Hepatocyte (in vitro differentiated cells): ENCODE data around the gene ERVMER34-1. TPM values are rescaled to one million over a fixed set of nuclear protein-coding genes. Genes with fewer than 3 reads are reported as not detected.

Experiments
- DNase-seq: peaks from one replicate; pipeline ENCODE4 v3.0.0-alpha.2; 2016; ENCODE audit warnings: low spot score
- H2AFZ ChIP-seq: fragments of 200-600 bp; sonication (generic); 2 replicates; pipeline ENCODE4 v1.6.0; 2016; ENCODE audit warnings: antibody characterized with exemption, mild to moderate bottlenecking
- H3K27ac ChIP-seq: fragments of 200-600 bp; sonication (generic); 2 replicates; pipeline ENCODE4 v1.5.1; 2016; ENCODE audit warnings: mild to moderate bottlenecking
- H3K27me3 ChIP-seq: fragments of 200-600 bp; sonication (generic); 2 replicates; pipeline ENCODE4 v1.6.1; 2016
- H3K36me3 ChIP-seq: fragments of 200-600 bp; sonication (generic); replicated peaks from 2 replicates; pipeline ENCODE4 v1.5.1; 2016; ENCODE audit warnings: low read depth; ENCODE audit not compliant: insufficient read depth
- H3K4me1 ChIP-seq: fragments of 200-600 bp; sonication (generic); 2 replicates; pipeline ENCODE4 v1.5.1; 2016; ENCODE audit warnings: mild to moderate bottlenecking, moderate library complexity; ENCODE audit not compliant: insufficient read depth
- H3K4me2 ChIP-seq: fragments of 200-600 bp; sonication (generic); 2 replicates; pipeline ENCODE4 v1.6.0; 2016
- H3K4me3 ChIP-seq: fragments of 200-600 bp; sonication (generic); 2 replicates; pipeline ENCODE4 v1.5.1; 2016; ENCODE audit warnings: mild to moderate bottlenecking
- H3K79me2 ChIP-seq: fragments of 200-600 bp; sonication (generic); 2 replicates; pipeline ENCODE4 v1.6.0; 2017; ENCODE audit warnings: mild to moderate bottlenecking
- H3K9me2 ChIP-seq: fragments of 200-600 bp; sonication (generic); replicated peaks from 2 replicates; pipeline ENCODE4 v1.6.0; 2017; ENCODE audit warnings: mild to moderate bottlenecking; ENCODE audit not compliant: insufficient read depth
- H3K9me3 ChIP-seq: fragments of 200-600 bp; sonication (generic); 2 replicates; pipeline ENCODE4 v1.5.1; 2016; ENCODE audit warnings: low read depth, mild to moderate bottlenecking
- H4K20me1 ChIP-seq: fragments of 200-600 bp; sonication (generic); 2 replicates; pipeline ENCODE4 v1.6.0; 2016; ENCODE audit warnings: mild to moderate bottlenecking; ENCODE audit not compliant: insufficient read depth, poor library complexity, severe bottlenecking
- EZH2 ChIP-seq: fragments of 200-600 bp; sonication (generic); IDR thresholded peaks from 2 replicates; pipeline ENCODE4 v1.6.1; 2016; ENCODE audit warnings: antibody characterized with exemption, mild to moderate bottlenecking, borderline replicate concordance
- EZH2phosphoT487 ChIP-seq: fragments of 200-600 bp; sonication (generic); IDR thresholded peaks from one replicate; pipeline ENCODE4 v1.6.1; 2018; ENCODE audit warnings: antibody characterized with exemption, mild to moderate bottlenecking, low read depth, moderate library complexity; ENCODE audit not compliant: unreplicated experiment, severe bottlenecking
- WGBS: methylation state at CpG from one replicate; pipeline ENCODE4 v1.1.6; 2016; ENCODE audit warnings: low lambda C conversion rate; ENCODE audit errors: missing lambda C conversion rate; 5-methylcytosine and 5-hydroxymethylcytosine counted together
- polyA plus RNA-seq: library from polyadenylated mRNA; unstranded; fragments of >200 nt; fragmentation: Nextera tagmentation; extraction: Ambion mirVana; gene quantifications from 2 replicates; pipeline ENCODE4 v1.2.1, GENCODE V29; 2016
- total RNA-seq: library from RNA; depleted of rRNA; stranded (reverse); fragments of >200 nt; gene quantifications from 2 replicates; pipeline ENCODE4 v1.2.3, GENCODE V29; 2014
- TF ChIP-seq, protein P1 (sequence below): fragments of 200-600 bp; sonication (generic); IDR thresholded peaks from 2 replicates; pipeline ENCODE4 v1.5.1; 2016; ENCODE audit warnings: antibody characterized with exemption, mild to moderate bottlenecking; ENCODE audit not compliant: poor library complexity

Gene ERVMER34-1
- total and polyA plus RNA-seq, 2 experiments from 2014 or later, result 1.3 to 4.6 TPM

DNA sequence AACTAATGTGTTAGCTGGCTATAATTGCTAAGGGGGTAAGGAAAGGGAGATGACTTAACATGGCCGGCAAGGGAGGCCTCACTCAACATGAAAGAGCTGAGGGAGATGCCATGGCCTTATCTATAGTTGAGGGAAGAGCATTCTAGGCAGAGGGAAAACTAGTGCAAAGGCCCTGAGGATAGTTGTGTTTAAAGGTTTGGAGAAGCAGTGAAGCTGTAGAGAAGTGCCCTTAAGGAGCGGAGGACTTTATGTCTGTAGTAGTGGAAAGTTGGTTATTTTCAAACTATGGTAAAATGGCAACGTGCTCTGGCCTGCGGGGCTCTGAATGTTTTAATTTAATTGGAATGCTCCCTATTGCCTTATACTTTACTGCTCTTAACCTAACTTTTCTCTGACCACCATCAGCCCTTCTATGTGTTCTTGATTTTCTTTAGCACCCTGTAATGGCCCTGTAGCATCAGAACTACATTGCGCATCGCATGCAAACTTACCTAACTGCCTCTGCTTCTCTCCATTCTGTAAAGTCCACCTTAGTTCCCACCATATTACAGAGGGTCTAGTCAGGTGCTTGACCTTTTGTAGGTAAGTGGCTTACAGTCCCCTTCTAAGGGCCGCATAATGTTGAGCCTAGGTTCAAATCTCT lies 35.8 kb downstream of the ERVMER34-1 start:
- Histone ChIP-seq H3K27me3 (no peaks in the 10 kb centered on the region), H4K20me1 (peaks cover 9% of the 10 kb centered on the region), H3K9me3 (no peaks in the 10 kb centered on the region), H3K27ac (no peak overlapping the region), H2AFZ (no peak overlapping the region), H3K4me2 (peak overlapping the region; percentile 93), H3K79me2 (peaks cover 23% of the 10 kb centered on the region), H3K36me3 (no peaks in the 10 kb centered on the region), H3K9me2 (no peaks in the 10 kb centered on the region), H3K4me3 (no peak overlapping the region), H3K4me1 (peaks cover 17% of the 10 kb centered on the region)
- DNase-seq, result no peak
- TF ChIP-seq, protein P1, sequence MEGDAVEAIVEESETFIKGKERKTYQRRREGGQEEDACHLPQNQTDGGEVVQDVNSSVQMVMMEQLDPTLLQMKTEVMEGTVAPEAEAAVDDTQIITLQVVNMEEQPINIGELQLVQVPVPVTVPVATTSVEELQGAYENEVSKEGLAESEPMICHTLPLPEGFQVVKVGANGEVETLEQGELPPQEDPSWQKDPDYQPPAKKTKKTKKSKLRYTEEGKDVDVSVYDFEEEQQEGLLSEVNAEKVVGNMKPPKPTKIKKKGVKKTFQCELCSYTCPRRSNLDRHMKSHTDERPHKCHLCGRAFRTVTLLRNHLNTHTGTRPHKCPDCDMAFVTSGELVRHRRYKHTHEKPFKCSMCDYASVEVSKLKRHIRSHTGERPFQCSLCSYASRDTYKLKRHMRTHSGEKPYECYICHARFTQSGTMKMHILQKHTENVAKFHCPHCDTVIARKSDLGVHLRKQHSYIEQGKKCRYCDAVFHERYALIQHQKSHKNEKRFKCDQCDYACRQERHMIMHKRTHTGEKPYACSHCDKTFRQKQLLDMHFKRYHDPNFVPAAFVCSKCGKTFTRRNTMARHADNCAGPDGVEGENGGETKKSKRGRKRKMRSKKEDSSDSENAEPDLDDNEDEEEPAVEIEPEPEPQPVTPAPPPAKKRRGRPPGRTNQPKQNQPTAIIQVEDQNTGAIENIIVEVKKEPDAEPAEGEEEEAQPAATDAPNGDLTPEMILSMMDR, result no peak
- TF ChIP-seq EZH2 (no peak), EZH2phosphoT487 (no peak)
- 96% methylated on average over 7 of the region's 7 CpGs for WGBS

DNA sequence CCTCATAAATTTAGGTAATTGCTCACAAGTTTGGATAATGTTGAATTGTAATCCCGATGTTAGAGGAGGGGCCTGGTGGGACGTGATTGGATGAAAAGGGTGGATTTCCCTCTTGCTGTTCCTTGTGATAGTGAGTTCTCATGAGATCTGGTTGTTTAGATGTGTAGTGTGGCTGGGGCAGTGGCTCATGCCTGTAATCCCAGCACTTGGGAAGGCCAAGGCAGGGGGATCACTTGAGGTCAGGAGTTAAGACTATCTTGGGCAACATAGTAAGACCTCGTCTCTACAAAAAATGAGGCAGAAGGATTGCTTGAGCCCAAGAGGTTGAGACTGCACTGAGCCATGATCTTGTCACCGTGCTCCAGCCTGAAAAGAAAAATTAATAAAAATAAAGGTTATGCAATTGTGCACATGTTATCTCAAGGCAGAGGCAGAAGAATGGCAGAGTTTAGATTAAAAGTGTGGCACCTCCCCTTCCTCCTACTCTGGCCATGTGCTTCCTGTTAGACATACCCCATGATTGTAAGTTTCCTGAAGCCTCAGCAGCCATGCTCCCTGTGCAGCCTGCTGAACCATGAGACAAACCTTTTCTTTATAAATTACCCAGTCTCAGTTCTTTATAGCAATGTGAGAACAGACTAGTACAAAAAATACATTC lies 36.5 kb downstream of the ERVMER34-1 start:
- TF ChIP-seq EZH2 (no peak), EZH2phosphoT487 (no peak)
- TF ChIP-seq, protein P1, result no peak
- H3K27ac ChIP-seq, result peak overlapping the region; percentile 92
- WGBS, result 74% methylated on average over 4 of the region's 4 CpGs

DNA sequence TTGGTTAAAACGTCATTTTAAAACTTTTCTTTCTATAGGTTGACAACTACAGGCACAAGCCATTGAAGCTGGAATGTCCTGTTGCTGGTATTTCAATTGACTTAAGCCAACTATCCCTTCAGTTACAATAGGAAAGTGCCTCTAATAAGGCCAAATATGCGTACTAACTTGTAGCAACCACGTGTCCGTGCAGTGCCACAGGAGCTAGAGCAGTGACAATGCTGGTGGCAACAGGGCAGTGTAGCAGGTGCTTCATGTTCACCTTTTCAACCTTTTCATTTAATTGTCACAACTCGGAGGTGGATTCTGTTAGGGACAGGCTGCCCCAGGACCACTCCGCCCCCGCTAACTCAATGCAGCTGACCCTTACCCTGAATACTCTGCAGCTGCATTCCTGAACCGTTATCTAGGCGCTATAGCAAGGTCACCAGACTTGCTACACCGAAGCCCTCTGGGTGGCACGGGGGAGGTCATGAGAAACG lies 37.7 kb downstream of the ERVMER34-1 start:
- H2AFZ ChIP-seq, result peak overlapping the region; percentile 34
- 28% methylated on average over 12 of the region's 12 CpGs for WGBS
- peak overlapping the region; percentile 57 for H3K4me3 ChIP-seq
- peaks cover 17% of the 10 kb centered on the region for H3K4me1 ChIP-seq
- DNase-seq, result peak; percentile 19
- TF ChIP-seq EZH2, result no peak
- TF ChIP-seq, protein P1, result no peak
- no peak for TF ChIP-seq EZH2phosphoT487
- no peaks in the 10 kb centered on the region for H3K9me2 ChIP-seq
- peaks cover 9% of the 10 kb centered on the region for H4K20me1 ChIP-seq
- H3K27ac ChIP-seq, result peak overlapping the region; percentile 92
- peaks cover 23% of the 10 kb centered on the region for H3K79me2 ChIP-seq
- H3K4me2 ChIP-seq, result peak overlapping the region; percentile 93
- no peaks in the 10 kb centered on the region for H3K27me3 ChIP-seq
- H3K36me3 ChIP-seq, result no peaks in the 10 kb centered on the region
- no peaks in the 10 kb centered on the region for H3K9me3 ChIP-seq

More for the DNA sequence above, 36.5 kb downstream of the ERVMER34-1 start:
- no peak for DNase-seq
- Histone ChIP-seq H3K4me3 (no peak overlapping the region), H3K79me2 (peaks cover 23% of the 10 kb centered on the region), H3K27me3 (no peaks in the 10 kb centered on the region), H3K9me3 (no peaks in the 10 kb centered on the region), H3K36me3 (no peaks in the 10 kb centered on the region), H3K4me1 (peaks cover 17% of the 10 kb centered on the region), H3K4me2 (peak overlapping the region; percentile 93), H4K20me1 (peaks cover 9% of the 10 kb centered on the region), H3K9me2 (no peaks in the 10 kb centered on the region), H2AFZ (no peak overlapping the region)
